ENCODE measurements around the gene PLXDC2.

The PLXDC2 gene

GRCh38 chr10:19817231-19817933, 1.1 kb downstream of the PLXDC2 start:
- DNase-seq = peak; percentile 55

- DNase-seq = no peak
Observed at GRCh38 chr10:19818876-19819275, 2.6 kb downstream of the PLXDC2 start.

- peak; percentile 84 for DNase-seq
Observed at GRCh38 chr10:19819419-19820033, 3.3 kb downstream of the PLXDC2 start.

GRCh38 chr10:19824381-19825342, 8.4 kb downstream of the PLXDC2 start:
- no peak for DNase-seq

GRCh38 chr10:19825700-19826099, 9.5 kb downstream of the PLXDC2 start:
- no peak for DNase-seq

- DNase-seq = no peak
Observed at GRCh38 chr10:19826712-19827111, 10.5 kb downstream of the PLXDC2 start.

- DNase-seq = peak; percentile 57
Observed at GRCh38 chr10:19828278-19829049, 12.2 kb downstream of the PLXDC2 start.

GRCh38 chr10:19832699-19833098, 16.5 kb downstream of the PLXDC2 start:
- no peak for DNase-seq

GRCh38 chr10:19833170-19833824, 17.1 kb downstream of the PLXDC2 start:
- DNase-seq = no peak

GRCh38 chr10:19835952-19836351, 19.7 kb downstream of the PLXDC2 start:
- no peak for DNase-seq

- no peak for DNase-seq
Observed at GRCh38 chr10:19839090-19839489, 22.9 kb downstream of the PLXDC2 start.

GRCh38 chr10:19839552-19839951, 23.3 kb downstream of the PLXDC2 start:
- no peak for DNase-seq

GRCh38 chr10:19840776-19841175, 24.5 kb downstream of the PLXDC2 start:
- DNase-seq = no peak

GRCh38 chr10:19843487-19843886, 27.3 kb downstream of the PLXDC2 start:
- no peak for DNase-seq

GRCh38 chr10:19845503-19846368, 29.5 kb downstream of the PLXDC2 start:
- no peak for DNase-seq

GRCh38 chr10:19847321-19847720, 31.1 kb downstream of the PLXDC2 start:
- no peak for DNase-seq

GRCh38 chr10:19848226-19848985, 32.2 kb downstream of the PLXDC2 start:
- no peak for DNase-seq

- DNase-seq = no peak
Observed at GRCh38 chr10:19853831-19854230, 37.6 kb downstream of the PLXDC2 start.

- DNase-seq = no peak
Observed at GRCh38 chr10:19857876-19858275, 41.6 kb downstream of the PLXDC2 start.

GRCh38 chr10:19860107-19860506, 43.9 kb downstream of the PLXDC2 start:
- DNase-seq = no peak

Data from midbrain (tissue), 1 donor.